Natural killer cell (primary cell): ENCODE results near the gene LGALS9. TPM values are rescaled to one million over a fixed set of nuclear protein-coding genes. Genes with fewer than 3 reads are reported as not detected.
"Not testable (repeated sequence)": the region's sequence is repeated elsewhere in the genome, so short reads cannot be mapped to it uniquely, and the experiment has no call there.

Experiments used
- ATAC-seq, 3 donors: fragments of 150-1000 bp in 2 of 3; fragments of 200-7000 bp in 1 of 3; cut with Tn5 transposase; 1 replicate in 1 of 3; 2 replicates in 2 of 3; pipeline ENCODE4 v1.10.0; 2021; ENCODE audit warnings: mild to moderate bottlenecking in 2 of 3, moderate library complexity in 2 of 3
- DNase-seq, 2 donors: peaks; one replicate each; pipeline versions ENCODE4 v3.0.0 to v3.0.0-alpha.2; 2013 to 2021; ENCODE audit warnings: mixed read lengths in 1 of 2
- H3K27ac ChIP-seq: one replicate; pipeline ENCODE4 v1.5.1; 2013; ENCODE audit warnings: mild to moderate bottlenecking, low read length
- H3K27me3 ChIP-seq: one replicate; pipeline ENCODE4 v1.6.1; 2013; ENCODE audit warnings: low read length; ENCODE audit not compliant: control insufficient read depth, insufficient read depth
- H3K36me3 ChIP-seq: one replicate; pipeline ENCODE4 v1.6.1; 2013; ENCODE audit warnings: low read length; ENCODE audit not compliant: control insufficient read depth, insufficient read depth
- H3K4me1 ChIP-seq: one replicate; pipeline ENCODE4 v1.6.1; 2013; ENCODE audit warnings: low read length; ENCODE audit not compliant: control insufficient read depth, insufficient read depth
- H3K4me3 ChIP-seq: one replicate; pipeline ENCODE4 v1.5.1; 2013; ENCODE audit warnings: low read length
- H3K9me3 ChIP-seq: one replicate; pipeline ENCODE4 v1.6.1; 2013; ENCODE audit warnings: low read length; ENCODE audit not compliant: control insufficient read depth, insufficient read depth
- H3K27ac Mint-ChIP-seq, 2 donors: one replicate each; pipeline ENCODE4 v1.8.0; 2022; ENCODE audit warnings: mild to moderate bottlenecking in 2 of 2, mixed read lengths in 2 of 2, moderate library complexity in 1 of 2
- H3K27me3 Mint-ChIP-seq, 2 donors: one replicate each; pipeline ENCODE4 v1.8.0; 2022; ENCODE audit warnings: low read depth in 2 of 2, mixed read lengths in 2 of 2
- H3K36me3 Mint-ChIP-seq: one replicate; pipeline ENCODE4 v1.8.0; 2022; ENCODE audit warnings: mixed read lengths
- H3K4me1 Mint-ChIP-seq, 2 donors: one replicate each; pipeline ENCODE4 v1.8.0; 2022; ENCODE audit warnings: mixed read lengths in 2 of 2
- H3K4me3 Mint-ChIP-seq: one replicate; pipeline ENCODE4 v1.8.0; 2022; ENCODE audit warnings: mild to moderate bottlenecking, moderate library complexity, mixed read lengths
- H3K9me3 Mint-ChIP-seq, 2 donors: one replicate each; pipeline ENCODE4 v1.8.0; 2022; ENCODE audit warnings: mixed read lengths in 2 of 2
- WGBS: methylation state at CpG from one replicate; pipeline ENCODE4 v1.1.7; 2013; ENCODE audit warnings: missing lambda C conversion rate; ENCODE audit not compliant: insufficient coverage; 5-methylcytosine and 5-hydroxymethylcytosine counted together
- intact Hi-C: fragments of 100-400 bp; cut with micrococcal nuclease; formaldehyde crosslinking; loops from one replicate; pipeline ENCODE4 v1.14.2; 2022
- total RNA-seq, 4 donors: library from RNA; stranded (reverse); fragments of 120-200 nt in 1 of 4; gene quantifications; one replicate each; pipeline versions ENCODE4 v1.2.3 to v1.2.4, GENCODE V29; 2013 to 2022
- TF ChIP-seq, protein P1 (sequence below): fragments of 200-600 bp; IDR thresholded peaks from one replicate; pipeline ENCODE4 v1.8.0; 2022; ENCODE audit warnings: antibody characterized with exemption

The LGALS9 gene
- total RNA-seq, 3 donors from 2014 or later (not counting 1 experiment from before 2014, with no cell fraction given), result 83.4 to 142 (median 102) TPM

- Histone ChIP-seq H3K4me3 (no peak overlapping the region), H3K9me3 (no peaks in the 10 kb centered on the region), H3K27ac (no peak overlapping the region), H3K36me3 (peaks cover 17% of the 10 kb centered on the region), H3K27me3 (no peaks in the 10 kb centered on the region), H3K4me1 (peaks cover 26% of the 10 kb centered on the region)
- Mint-ChIP-seq H3K27me3 (no peaks in the 10 kb centered on the region), H3K27ac (no peak overlapping the region), H3K9me3 (no peaks in the 10 kb centered on the region), H3K4me1 (peaks cover 29 to 33% of the 10 kb centered on the region in 2 donors), H3K36me3 (no peaks in the 10 kb centered on the region), H3K4me3 (no peak overlapping the region)
- intact Hi-C loops, result no loop called here
- no peak for DNase-seq
- WGBS, result 96% methylated on average over 10 of the region's 10 CpGs
- TF ChIP-seq, protein P1, sequence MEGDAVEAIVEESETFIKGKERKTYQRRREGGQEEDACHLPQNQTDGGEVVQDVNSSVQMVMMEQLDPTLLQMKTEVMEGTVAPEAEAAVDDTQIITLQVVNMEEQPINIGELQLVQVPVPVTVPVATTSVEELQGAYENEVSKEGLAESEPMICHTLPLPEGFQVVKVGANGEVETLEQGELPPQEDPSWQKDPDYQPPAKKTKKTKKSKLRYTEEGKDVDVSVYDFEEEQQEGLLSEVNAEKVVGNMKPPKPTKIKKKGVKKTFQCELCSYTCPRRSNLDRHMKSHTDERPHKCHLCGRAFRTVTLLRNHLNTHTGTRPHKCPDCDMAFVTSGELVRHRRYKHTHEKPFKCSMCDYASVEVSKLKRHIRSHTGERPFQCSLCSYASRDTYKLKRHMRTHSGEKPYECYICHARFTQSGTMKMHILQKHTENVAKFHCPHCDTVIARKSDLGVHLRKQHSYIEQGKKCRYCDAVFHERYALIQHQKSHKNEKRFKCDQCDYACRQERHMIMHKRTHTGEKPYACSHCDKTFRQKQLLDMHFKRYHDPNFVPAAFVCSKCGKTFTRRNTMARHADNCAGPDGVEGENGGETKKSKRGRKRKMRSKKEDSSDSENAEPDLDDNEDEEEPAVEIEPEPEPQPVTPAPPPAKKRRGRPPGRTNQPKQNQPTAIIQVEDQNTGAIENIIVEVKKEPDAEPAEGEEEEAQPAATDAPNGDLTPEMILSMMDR, result no peak
- ATAC-seq, result no peak
Measured at GRCh38 chr17:27627514-27627913, 3.5 kb upstream of the LGALS9 start.

GRCh38 chr17:27628376-27628775 is 2.6 kb upstream of the LGALS9 start:
- intact Hi-C loops, result no loop called here
- Histone ChIP-seq H3K4me1 (peaks cover 35% of the 10 kb centered on the region), H3K9me3 (no peaks in the 10 kb centered on the region), H3K36me3 (peaks cover 8% of the 10 kb centered on the region), H3K27me3 (no peaks in the 10 kb centered on the region), H3K4me3 (no peak overlapping the region), H3K27ac (no peak overlapping the region)
- peaks cover 33 to 41% of the 10 kb centered on the region in 2 donors for H3K4me1 Mint-ChIP-seq
- no peak overlapping the region for H3K4me3 Mint-ChIP-seq
- H3K27ac Mint-ChIP-seq, result peak overlapping the region in 1 of 2 donors; percentile 34
- TF ChIP-seq, protein P1, result no peak
- no peaks in the 10 kb centered on the region for H3K9me3 Mint-ChIP-seq
- ATAC-seq, result no peak
- WGBS, result 86% methylated on average over 5 of the region's 5 CpGs
- no peaks in the 10 kb centered on the region for H3K36me3 Mint-ChIP-seq
- DNase-seq, result no peak
- no peaks in the 10 kb centered on the region for H3K27me3 Mint-ChIP-seq

DNA sequence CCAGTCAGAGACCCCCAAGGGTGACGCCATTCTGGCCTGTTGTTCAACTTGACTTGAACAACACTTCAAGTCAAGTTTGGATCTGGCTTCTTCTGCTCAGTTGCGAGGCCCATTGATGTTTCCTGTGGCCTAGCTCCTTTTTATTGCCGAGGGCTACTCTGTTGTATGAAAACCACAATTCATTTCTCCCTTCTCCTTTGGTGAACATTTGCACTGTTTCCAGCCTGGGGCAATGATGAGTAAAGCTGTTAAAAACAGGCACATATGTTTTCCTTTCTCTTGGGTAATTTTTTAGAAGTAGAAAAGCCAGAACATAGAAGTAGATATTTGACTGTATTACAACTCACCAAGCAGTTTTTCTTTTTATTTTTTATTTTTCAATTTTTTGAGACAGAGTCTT is 1.7 kb upstream of the LGALS9 start:
- Mint-ChIP-seq H3K4me1 (peaks cover 35 to 44% of the 10 kb centered on the region in 2 donors), H3K27ac (peak overlapping the region in 1 of 2 donors; percentile 91), H3K4me3 (peak overlapping the region; percentile 4)
- H3K36me3 Mint-ChIP-seq, intact Hi-C loops, DNase-seq, H3K36me3 ChIP-seq, ATAC-seq, H3K9me3 ChIP-seq, H3K9me3 Mint-ChIP-seq, H3K4me3 ChIP-seq, H3K27me3 Mint-ChIP-seq, H3K27ac ChIP-seq, H3K27me3 ChIP-seq: not testable (repeated sequence)
- WGBS, result 68% methylated on average over 3 of the region's 3 CpGs
- H3K4me1 ChIP-seq, result peaks cover 43% of the 10 kb centered on the region

- Mint-ChIP-seq H3K27me3 (no peaks in the 10 kb centered on the region), H3K4me3 (peak overlapping the region; percentile 95), H3K9me3 (no peaks in the 10 kb centered on the region), H3K4me1 (peaks cover 50 to 58% of the 10 kb centered on the region in 2 donors), H3K36me3 (no peaks in the 10 kb centered on the region), H3K27ac (peak overlapping the region; percentile 77 to 91)
- ATAC-seq (peak; percentile 64 to 72 (median 68)), DNase-seq (peak in 1 of 2 donors; percentile 48)
- TF ChIP-seq, protein P1, result no peak
- peaks cover 47% of the 10 kb centered on the region for H3K4me1 ChIP-seq
- peak overlapping the region; percentile 72 for H3K27ac ChIP-seq
- H3K27me3 ChIP-seq, result no peaks in the 10 kb centered on the region
- H3K9me3 ChIP-seq, result no peaks in the 10 kb centered on the region
- peak overlapping the region; percentile 48 for H3K4me3 ChIP-seq
- 6% methylated on average over 6 of the region's 6 CpGs for WGBS
- intact Hi-C loops, result no loop called here
- H3K36me3 ChIP-seq, result no peaks in the 10 kb centered on the region
Measured at GRCh38 chr17:27631411-27631760, 398 bp downstream of the LGALS9 start.
